CD4-positive, alpha-beta T cell treated with Interleukin-15 for 1 hour (primary cell): ENCODE data around the gene ATP2B3.

Experiments
- DNase-seq: peaks from one replicate; pipeline ENCODE4 v3.0.0-alpha.2; 2020

ATP2B3 gene

DNA sequence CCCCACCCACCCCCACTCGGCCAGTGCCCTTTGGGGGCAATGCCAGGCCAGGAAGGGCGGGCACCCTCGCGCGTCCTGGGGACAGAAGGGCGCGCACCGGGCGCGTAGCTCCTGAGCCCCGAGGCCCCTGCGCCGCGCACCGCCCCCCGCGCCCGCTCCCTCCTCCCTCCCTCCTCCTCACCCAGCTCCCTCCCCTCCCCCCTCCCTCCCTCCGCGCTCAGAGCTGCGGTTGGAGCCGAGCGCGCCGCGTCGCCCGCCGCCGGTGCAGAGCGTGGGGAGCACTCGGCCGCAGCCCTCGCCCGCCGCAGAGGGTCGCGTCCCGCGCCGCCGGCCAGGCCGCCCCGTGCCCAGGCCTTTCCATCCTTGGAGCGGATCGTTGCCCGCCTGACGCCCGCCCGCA is at the start of gene ATP2B3:
Gene ATP2B3 (plus strand): TSS at position 220 of the 400 bp plus-strand sequence. CDS start 18,606 bp downstream, outside the sequence.
- no peak for DNase-seq

DNA sequence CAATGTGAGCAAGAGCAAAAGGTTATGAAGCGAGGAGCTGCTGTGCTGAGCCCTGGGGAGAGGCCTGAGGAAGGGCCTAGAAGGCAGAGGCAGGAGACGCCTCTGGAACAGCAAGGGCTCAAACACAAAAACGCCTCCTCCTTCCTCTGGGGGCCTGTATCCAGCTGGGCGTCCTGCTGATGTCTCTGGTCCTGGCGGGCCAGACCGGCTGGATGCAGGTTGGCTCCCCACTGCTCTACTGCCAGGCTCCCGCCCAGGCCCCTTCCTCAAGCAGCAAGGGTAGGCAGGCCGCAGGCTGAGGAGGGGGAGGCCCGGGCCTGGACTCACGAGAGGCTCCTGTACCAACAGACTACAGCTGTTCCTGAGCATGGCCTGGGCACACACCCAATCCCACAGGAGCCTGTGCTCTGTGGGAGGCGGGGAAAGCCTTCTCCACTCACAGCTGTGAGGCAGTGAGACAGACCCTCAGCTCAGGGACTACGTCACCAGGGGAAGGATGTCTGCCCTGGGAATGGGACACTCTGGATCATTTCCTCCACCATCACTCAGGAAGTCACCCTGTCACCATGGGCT is 49.3 kb upstream of the ATP2B3 start:
- DNase-seq, result no peak

DNA sequence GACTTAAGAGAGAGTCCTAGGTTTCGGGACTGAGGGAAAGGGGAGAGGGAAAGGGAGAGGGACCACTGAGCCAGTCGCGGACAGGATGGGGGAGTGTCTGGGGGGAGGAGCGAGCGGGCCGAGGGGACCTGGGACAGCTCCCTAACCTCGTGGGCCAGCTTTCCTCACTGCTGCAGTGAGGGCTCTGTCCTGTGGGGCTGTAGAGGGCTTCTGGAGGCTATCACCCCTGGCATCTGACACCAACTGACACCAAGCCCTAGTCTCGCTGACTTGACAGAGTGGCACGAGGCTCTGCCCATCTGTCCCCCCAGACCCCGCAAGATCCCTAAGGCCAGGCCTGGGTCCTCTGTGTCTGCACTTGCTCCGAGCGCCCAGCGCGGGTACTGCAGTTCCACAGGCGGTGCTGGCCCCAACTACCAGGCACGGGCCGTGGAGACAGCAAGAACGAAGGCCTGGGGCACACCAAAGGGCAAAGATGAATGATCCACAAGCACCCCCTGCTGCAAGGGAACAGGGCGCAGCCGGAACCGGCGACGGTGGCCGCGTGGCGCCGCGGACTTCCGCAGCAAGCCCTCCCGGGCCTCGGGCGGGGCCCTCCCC is 47.5 kb upstream of the ATP2B3 start:
- no peak for DNase-seq

DNA sequence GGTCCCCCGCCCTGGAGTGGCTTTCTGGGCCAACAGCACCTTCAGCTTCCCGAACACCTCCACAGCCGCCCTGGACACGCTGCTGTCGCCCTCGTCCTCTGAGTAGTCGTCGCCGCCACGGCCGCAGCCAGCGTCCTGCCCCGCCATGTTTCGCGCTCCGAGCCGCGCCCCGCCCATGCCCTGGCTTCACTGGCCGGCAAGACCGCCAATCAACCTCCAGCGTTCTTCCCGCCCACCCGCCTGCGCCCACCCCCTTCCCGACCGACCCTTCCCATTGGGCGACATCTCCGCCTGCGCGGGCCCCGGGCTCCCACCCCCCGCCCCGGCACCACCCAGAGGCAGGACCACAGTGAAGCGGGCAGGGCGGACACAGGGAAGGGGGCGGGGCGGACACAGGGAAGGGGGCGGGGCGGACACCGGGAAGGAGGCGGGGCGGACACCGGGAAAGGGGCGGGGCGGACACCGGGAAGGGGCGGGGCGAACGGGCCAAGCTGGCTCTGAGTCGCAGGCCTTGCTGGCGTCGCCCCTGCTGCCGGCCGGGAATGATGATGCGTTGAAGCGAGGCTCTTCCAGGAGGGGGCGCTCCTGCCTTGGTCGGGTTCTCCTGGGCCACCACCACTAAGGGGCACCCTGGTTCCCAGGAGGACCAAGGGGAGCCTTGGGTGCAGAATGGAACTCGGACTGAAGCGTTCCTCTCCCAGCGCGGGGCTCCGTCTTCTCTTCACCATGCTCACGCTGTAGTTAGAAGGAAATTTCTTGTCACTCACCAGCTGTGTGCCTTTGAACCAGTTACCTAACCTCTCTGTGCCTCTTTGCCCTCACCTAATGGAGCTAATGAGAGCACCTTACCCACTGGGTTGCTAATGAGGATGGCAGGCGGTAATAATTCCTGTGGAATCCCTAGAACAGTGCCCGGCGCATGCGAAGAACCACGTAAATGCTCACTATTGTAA is 46.8 kb upstream of the ATP2B3 start, which contains the start of gene HAUS7:
Gene HAUS7 (minus strand): TSS at position 166 of the 953 bp plus-strand sequence. CDS start 19 bp downstream, at position 147.
- peak; percentile 91 for DNase-seq

DNA sequence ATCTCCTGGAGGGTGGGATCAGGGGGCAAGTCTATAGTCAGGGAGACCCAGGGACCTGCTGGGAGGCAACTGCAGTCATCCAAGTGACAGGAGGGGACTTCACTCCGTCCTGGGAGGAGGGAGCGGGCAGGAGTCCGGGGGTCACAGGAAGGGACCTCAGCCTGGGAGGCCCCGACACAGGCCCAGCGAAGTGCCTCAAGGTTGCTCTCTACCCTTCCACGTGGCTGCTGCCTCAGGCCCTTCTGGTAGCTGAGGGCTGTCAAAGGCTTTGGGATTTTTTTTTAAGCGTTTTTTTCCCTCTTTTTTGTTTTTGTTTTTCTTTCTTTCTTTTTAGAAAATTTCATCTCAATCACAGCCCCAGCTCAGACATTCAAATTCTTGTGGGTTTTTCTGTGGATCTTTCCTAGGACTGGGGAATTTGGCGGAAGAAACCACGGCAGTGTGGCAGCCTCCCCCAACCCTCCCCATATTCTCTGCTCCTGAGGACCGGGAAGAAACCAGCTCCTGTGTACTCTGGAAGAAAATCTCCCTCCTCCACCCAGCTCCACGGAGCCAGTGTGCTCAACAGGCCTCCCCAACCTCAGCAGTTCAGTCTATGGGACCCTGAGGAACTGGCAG is 45.7 kb upstream of the ATP2B3 start:
- no peak for DNase-seq

- DNase-seq, result no peak
Observed at GRCh38 chrX:153473126-153473525, 44.3 kb upstream of the ATP2B3 start.

DNA sequence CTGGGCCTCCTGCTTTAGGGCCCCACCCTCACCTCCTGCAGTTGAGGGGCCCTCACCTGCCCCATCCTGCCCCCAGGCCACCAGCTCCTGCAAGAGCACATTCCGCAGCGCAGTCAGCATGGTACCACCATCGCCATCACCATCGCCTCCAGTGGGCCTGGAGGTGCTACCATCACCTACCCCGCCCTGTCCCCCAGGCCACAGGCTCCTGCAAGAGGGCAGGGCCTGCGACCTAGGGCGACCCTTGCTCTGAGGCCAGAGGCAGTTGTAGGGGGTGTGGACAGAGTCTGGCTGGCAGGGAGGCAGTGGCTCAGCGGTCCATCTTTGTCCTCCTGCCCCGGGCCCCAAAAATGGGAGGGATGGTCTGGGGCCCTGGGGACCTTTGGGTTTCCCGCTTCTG is 43.2 kb upstream of the ATP2B3 start:
- no peak for DNase-seq

DNA sequence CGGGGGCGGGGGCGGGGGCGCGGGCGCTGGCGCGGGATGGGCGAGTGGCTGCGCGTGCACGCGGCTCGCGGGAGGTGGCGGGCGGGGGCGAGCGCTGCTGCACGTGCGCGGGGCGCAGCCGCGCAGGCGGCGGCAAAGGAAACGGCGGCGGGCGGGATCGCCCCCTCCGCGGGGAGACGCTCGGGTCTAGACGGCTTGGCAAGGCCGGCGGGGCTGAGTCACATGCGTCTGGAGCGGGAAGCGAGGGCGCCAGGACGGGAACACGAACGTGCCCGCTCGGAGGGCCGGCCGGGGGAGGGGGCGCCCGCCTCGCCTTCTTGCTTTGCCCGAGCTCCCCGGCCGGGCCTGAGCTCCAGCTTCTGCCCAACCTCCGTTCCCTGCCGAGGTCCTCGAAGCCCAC is 42.7 kb upstream of the ATP2B3 start:
- DNase-seq, result peak; percentile 47

DNA sequence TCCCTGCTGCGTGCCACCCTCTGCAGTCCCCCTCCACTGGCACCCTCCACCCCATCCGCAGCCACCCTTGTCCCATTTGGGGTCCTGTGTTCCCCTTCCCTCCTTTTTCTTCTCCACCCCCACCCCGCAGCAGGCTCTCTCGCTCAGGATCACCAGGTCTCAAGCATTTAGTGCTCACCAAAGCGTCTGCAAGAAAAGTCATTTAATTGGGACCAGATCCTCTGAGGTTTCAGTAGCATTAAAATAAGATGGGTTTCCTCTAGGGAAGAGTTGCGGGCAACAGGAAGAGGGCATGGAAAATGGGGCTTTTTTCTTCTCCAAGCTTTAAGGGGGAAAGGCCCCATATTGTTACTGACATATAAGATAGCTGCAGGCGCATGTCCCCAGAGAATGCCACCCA is 42.2 kb upstream of the ATP2B3 start:
- DNase-seq, result no peak

DNA sequence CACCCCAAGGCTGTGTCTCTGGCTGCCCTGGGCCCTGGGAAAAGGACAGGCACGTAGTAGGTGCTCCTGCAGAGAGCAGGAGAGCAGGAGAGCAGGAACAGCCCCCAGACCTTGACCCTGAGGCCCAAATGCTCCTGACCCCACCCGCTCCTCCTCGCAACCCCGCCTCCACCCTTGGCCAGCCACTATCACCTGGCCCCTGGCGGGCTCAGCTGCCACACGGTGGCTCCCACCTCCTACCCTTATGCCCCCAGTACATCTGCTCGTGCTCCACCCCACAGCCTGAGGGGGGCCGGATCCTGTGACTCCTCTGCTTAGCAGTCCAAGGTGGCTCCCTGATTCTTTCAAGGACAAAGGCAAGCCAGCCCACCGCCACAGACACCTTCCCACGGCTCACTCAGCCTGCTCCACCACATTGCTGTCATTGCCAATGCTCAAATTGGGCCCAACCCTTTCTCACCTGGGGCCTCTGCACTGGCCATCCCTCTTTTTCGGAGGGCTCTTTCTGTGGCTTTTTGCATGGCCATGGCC is 41.6 kb upstream of the ATP2B3 start:
- DNase-seq, result no peak

GRCh38 chrX:153476666-153477363 is 40.6 kb upstream of the ATP2B3 start:
- DNase-seq, result no peak

DNA sequence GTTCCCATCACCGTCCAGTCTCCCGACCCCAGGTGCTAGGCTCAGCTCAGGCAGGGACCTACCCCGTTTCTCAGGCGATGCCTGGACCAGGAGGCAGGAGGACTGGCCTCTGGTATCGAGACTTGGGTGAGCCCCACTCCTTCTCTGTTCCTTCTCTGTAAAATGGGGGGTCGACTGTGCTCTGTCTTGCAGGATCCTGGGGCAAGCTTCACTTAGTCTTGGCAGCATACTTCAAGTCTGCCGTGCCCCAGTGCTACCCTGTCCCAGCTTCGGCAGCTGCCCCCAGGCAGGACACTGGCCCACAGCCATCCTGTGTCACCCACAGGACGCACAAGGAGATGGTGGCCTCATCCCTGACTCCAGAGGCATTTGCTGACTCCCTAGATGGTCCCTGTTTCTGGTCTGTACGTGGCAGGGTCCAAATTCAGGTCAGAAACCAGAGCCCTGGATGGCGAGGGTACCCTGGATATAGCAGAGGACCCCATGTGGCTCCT is 40.0 kb upstream of the ATP2B3 start:
- no peak for DNase-seq

- DNase-seq, result no peak
Observed at GRCh38 chrX:153477901-153478300, 39.5 kb upstream of the ATP2B3 start.

GRCh38 chrX:153478746-153479145 is 38.7 kb upstream of the ATP2B3 start:
- DNase-seq, result no peak

- no peak for DNase-seq
Observed at GRCh38 chrX:153481043-153481442, 36.4 kb upstream of the ATP2B3 start.

GRCh38 chrX:153482376-153483015 is 34.9 kb upstream of the ATP2B3 start:
- no peak for DNase-seq

DNA sequence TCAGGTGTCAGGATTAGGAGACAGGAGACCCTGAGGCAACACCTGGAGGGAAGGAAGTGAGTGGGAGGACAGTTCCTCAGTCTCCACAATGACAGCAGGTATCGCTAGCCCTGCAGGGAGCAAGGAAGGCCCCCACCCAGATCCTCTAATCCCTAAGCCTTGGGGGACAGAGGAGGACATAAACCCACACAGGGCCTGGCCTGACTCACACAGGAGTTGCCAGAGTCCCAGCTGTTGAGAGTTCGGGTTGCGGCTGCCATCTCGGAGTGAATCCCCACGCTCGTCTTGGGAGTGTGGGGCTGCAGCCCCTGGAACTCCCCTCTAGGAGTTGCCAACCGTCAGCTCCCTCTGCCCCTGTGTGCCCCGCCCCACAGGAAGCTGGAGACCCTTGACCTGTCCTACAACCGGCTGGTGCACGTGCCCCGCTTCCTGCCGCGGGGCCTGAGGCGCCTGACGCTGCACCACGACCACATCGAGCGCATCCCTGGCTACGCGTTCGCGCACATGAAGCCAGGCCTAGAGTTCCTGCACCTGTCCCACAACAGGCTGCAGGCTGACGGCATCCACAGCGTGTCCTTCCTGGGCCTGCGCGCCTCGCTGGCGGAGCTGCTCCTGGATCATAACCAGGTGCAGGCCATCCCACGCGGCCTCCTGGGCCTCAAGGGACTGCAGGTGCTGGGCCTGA is 31.9 kb upstream of the ATP2B3 start:
- no peak for DNase-seq

GRCh38 chrX:153486171-153486570 is 31.3 kb upstream of the ATP2B3 start:
- DNase-seq, result no peak

DNA sequence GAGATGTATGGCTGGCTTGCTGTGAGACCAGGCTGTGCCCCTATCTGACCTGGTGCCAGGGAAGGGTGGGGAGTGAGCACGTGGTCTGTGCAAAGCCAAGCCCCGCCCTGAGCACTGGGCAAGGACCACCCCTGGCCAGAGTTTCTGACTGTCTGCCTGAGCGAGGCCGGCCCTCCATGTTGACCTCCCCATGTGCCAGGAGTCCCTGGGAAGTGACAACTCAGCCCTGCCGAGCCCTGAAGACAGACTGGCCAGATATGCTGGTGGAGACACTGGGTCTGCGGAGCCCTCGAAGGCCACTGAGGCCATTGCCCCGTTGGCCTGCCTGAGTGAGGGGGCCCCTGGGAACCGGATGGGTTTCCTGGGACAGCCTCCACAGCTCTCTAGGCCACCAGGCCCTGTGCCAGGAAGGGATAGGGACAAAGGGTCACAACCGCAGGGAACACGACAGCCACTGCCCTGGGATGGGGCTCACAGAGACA is 29.8 kb upstream of the ATP2B3 start:
- DNase-seq, result no peak

DNA sequence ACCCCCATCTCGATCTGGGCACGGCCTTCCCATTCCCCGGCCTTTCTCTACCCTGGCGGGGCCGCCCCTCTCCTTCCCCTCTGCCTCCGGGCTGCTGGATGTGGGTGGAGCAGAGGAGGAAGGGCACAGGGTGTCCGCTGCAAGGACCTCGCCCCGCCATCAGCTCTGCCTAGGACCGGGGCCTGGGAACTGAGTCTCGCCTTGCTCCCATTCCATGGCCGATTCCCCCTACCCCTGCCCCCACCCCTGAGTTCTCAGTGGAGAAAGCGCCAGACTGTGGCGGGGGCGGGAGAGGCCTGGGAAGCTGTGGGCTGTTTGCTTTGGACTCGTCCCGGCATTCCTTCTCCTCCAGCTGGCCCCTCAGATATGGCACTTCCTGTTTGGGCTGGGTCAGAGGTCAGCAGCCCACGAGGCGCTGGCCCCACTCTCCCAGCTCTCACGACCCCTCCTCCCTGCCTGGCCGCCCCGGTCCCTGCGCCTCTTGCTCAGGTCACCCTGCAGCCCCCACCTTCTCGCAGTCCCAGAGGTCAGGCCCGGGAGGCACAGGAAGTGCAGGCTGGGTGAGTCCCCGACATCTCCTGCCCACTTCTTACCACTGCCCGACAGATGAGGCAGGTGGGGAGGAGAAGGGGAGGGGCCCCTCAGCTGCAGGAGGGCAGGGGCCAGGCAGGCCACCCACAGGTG is 29.1 kb upstream of the ATP2B3 start:
- no peak for DNase-seq
